ENCODE results near the gene DGKI.

- TF ChIP-seq REST (IDR thresholded peaks at IDR 0.05; ENCODE audit: borderline replicate concordance) = peak; percentile 47; the same call in 1 of the 2 replicates
- no peak for TF ChIP-seq REST (CRISPR knock-in tag; IDR thresholded peaks at IDR 0.05; ENCODE audit: low read depth)
- no peak for TF ChIP-seq EP300 (IDR thresholded peaks at IDR 0.05; ENCODE audit: low read length)
- no peak for TF ChIP-seq NR1H2 (CRISPR knock-in tag; IDR thresholded peaks at IDR 0.05)
- no peak for TF ChIP-seq U2AF1 (optimal IDR thresholded peaks at IDR 0.05; ENCODE audit: low read depth, low read length)
- peak; percentile 53 to 76 (median 61); a peak in 5 of 6 replicates for TF ChIP-seq CTCF (IDR thresholded peaks at IDR 0.05 in 2 of 3, conservative IDR thresholded peaks at IDR 0.05 in 1 of 3; ENCODE audit: insufficient read depth in 2 of 3, low read depth in 1 of 3, low read length in 3 of 3)
- no peak for TF ChIP-seq POLR2A (conservative IDR thresholded peaks at IDR 0.05)
- TF ChIP-seq POLR2AphosphoS5 (IDR thresholded peaks at IDR 0.05; ENCODE audit: control insufficient read depth, insufficient read depth, low read depth, low read length) = no peak
- no peak for TF ChIP-seq MXI1 (IDR thresholded peaks at IDR 0.05; ENCODE audit: low read depth, low read length)
- TF ChIP-seq HDAC6 (IDR thresholded peaks at IDR 0.05; ENCODE audit: low read depth, low read length) = no peak
- no peak for TF ChIP-seq USF2 (CRISPR knock-in tag; IDR thresholded peaks at IDR 0.05)
- TF ChIP-seq MTA3 (IDR thresholded peaks at IDR 0.05; ENCODE audit: borderline replicate concordance) = no peak
- TF ChIP-seq NR2C1 (IDR thresholded peaks at IDR 0.05) = no peak
- TF ChIP-seq NR2C1 (tag; IDR thresholded peaks at IDR 0.05) = no peak
Measured at GRCh38 chr7:137454246-137454724, 392.5 kb downstream of the DGKI start.
